ENCODE data around the gene MMP19. TPM values are rescaled to one million over a fixed set of nuclear protein-coding genes. Genes with fewer than 3 reads are reported as not detected.

Gene MMP19, protein sequence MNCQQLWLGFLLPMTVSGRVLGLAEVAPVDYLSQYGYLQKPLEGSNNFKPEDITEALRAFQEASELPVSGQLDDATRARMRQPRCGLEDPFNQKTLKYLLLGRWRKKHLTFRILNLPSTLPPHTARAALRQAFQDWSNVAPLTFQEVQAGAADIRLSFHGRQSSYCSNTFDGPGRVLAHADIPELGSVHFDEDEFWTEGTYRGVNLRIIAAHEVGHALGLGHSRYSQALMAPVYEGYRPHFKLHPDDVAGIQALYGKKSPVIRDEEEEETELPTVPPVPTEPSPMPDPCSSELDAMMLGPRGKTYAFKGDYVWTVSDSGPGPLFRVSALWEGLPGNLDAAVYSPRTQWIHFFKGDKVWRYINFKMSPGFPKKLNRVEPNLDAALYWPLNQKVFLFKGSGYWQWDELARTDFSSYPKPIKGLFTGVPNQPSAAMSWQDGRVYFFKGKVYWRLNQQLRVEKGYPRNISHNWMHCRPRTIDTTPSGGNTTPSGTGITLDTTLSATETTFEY
- total RNA-seq, result not detected

DNA sequence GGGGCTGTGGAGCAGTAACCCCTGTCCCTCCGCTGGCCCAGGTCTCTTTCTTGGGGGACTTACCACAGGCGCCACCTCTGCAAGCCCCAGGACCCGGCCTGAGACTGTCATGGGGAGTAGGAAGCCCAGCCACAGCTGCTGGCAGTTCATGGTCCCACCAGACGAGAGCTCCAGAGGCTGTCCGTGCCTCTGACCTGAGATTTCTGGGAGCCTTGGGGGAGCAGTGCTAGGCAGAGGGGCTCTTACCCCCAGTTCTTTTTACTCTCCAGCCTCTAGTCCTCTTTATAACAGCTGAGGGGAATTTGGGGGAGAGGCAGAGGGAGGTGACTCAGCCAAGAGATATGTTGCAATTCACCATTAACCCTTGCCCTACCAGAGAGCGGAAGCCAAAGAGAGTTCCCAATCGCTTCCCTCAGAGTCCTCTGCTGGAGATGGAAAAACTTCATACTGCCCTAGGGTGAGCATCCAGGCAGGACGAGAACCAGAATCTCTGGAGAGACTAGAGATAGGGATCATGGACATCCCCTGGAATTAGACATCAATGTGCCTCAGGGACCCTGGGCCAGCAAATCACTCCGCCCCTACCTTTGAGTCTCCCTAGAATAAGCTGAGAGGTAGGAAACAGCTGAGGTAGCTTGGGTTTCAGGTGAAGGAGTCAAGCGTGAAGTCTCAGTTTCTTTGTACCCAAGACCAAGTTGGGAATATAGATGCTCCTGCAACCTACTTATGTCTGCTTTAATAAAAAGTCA is at the start of gene MMP19:
Gene MMP19, minus strand, starts transcription at position 256 of the 749 bp plus-strand sequence. Its CDS starts 106 bp downstream, at position 150.

GRCh38 chr12:55817345-55818139 is 25.2 kb downstream of the MMP19 start, which contains the start of the genes ORMDL2 and SARNP:
Gene ORMDL2, plus strand, starts transcription at chr12:55818041. Its CDS starts 959 bp downstream, at chr12:55819000.
Gene SARNP, minus strand, starts transcription at chr12:55817724. Its CDS starts 23 bp downstream, at chr12:55817701.

Other genes starting within 250 kb of the MMP19 start
- gene OR10P1, start 206.0 kb downstream of the MMP19 start, total RNA-seq, result not detected
- 14.5 TPM for gene ITGA7, start 135.0 kb downstream of the MMP19 start, total RNA-seq
- gene BLOC1S1, start 126.9 kb downstream of the MMP19 start, total RNA-seq, result 27.7 TPM
- 3.9 TPM for gene RDH5, start 122.5 kb downstream of the MMP19 start, total RNA-seq
- gene CD63, start 113.9 kb downstream of the MMP19 start, total RNA-seq, result 303 TPM
- gene GDF11, start 99.8 kb downstream of the MMP19 start, total RNA-seq, result 12.7 TPM
- gene SARNP, start 25.2 kb downstream of the MMP19 start, total RNA-seq, result 75.2 TPM
- 8.5 TPM for gene ORMDL2, start 24.9 kb downstream of the MMP19 start, total RNA-seq
- 30.7 TPM for gene DNAJC14, start 13.3 kb downstream of the MMP19 start, total RNA-seq
- 25.1 TPM for gene PYM1, start 85.0 kb upstream of the MMP19 start, total RNA-seq
- 12.9 TPM for gene DGKA, start 88.2 kb upstream of the MMP19 start, total RNA-seq
- gene PMEL, start 123.1 kb upstream of the MMP19 start, total RNA-seq, result 0.69 TPM
- 12.7 TPM for gene CDK2, start 123.9 kb upstream of the MMP19 start, total RNA-seq
- 59.1 TPM for gene RAB5B, start 131.1 kb upstream of the MMP19 start, total RNA-seq
- 13.4 TPM for gene SUOX, start 154.3 kb upstream of the MMP19 start, total RNA-seq
- gene IKZF4, start 178.1 kb upstream of the MMP19 start, total RNA-seq, result 3.7 TPM
- 40.4 TPM for gene RPS26, start 199.0 kb upstream of the MMP19 start, total RNA-seq
- gene ERBB3, start 237.2 kb upstream of the MMP19 start, total RNA-seq, result 6.2 TPM